Endodermal cell (in vitro differentiated cells): ENCODE measurements around the gene SPRED2. TPM values are rescaled to one million over a fixed set of nuclear protein-coding genes. Genes with fewer than 3 reads are reported as not detected.
A peak's percentile ranks its signal among the peaks of the same experiment; 100 is the strongest.

ENCODE experiments used
- DNase-seq: peaks from one replicate; pipeline ENCODE4 v3.0.0-alpha.2; 2017
- H3K27ac ChIP-seq: 2 replicates; pipeline ENCODE4 v1.5.1; 2013; ENCODE audit warnings: mild to moderate bottlenecking, low read depth, low read length, moderate library complexity
- H3K27me3 ChIP-seq: 2 replicates; pipeline ENCODE4 v1.6.1; 2013; ENCODE audit warnings: mild to moderate bottlenecking, low read length, moderate library complexity; ENCODE audit not compliant: insufficient read depth, control insufficient read depth, poor library complexity, severe bottlenecking
- H3K36me3 ChIP-seq: 2 replicates; pipeline ENCODE4 v1.7.0; 2013; ENCODE audit warnings: mild to moderate bottlenecking, low read length, moderate library complexity; ENCODE audit not compliant: control insufficient read depth, insufficient read depth
- H3K4me1 ChIP-seq: one replicate; pipeline ENCODE4 v1.7.0; 2013; ENCODE audit warnings: low read length; ENCODE audit not compliant: control insufficient read depth, insufficient read depth
- H3K4me3 ChIP-seq: 2 replicates; pipeline ENCODE4 v1.5.1; 2013; ENCODE audit warnings: mild to moderate bottlenecking, low read length, moderate library complexity
- H3K9ac ChIP-seq: 2 replicates; pipeline ENCODE4 v1.6.1; 2013; ENCODE audit warnings: mild to moderate bottlenecking, low read length, moderate library complexity; ENCODE audit not compliant: poor library complexity, severe bottlenecking; ENCODE audit errors: extremely low read depth
- H3K9me3 ChIP-seq: 2 replicates; pipeline ENCODE4 v1.6.1; 2013; ENCODE audit warnings: mild to moderate bottlenecking, low read length, moderate library complexity; ENCODE audit not compliant: control insufficient read depth
- H3K27ac Mint-ChIP-seq: 2 replicates; pipeline ENCODE4 v1.8.0; 2020; ENCODE audit warnings: mixed read lengths
- H3K27me3 Mint-ChIP-seq: 2 replicates; pipeline ENCODE4 v1.8.0; 2021; ENCODE audit warnings: mild to moderate bottlenecking, mixed read lengths; ENCODE audit not compliant: insufficient read depth
- H3K36me3 Mint-ChIP-seq: 2 replicates; pipeline ENCODE4 v1.8.0; 2020; ENCODE audit warnings: low read depth, mixed read lengths
- H3K4me1 Mint-ChIP-seq: 2 replicates; pipeline ENCODE4 v1.8.0; 2020; ENCODE audit warnings: mixed read lengths
- H3K4me3 Mint-ChIP-seq: 2 replicates; pipeline ENCODE4 v1.8.0; 2020; ENCODE audit warnings: mild to moderate bottlenecking, moderate library complexity, mixed read lengths
- H3K9me3 Mint-ChIP-seq: 2 replicates; pipeline ENCODE4 v1.8.0; 2020; ENCODE audit warnings: mild to moderate bottlenecking, mixed read lengths
- CTCF ChIP-seq: fragments of 200-600 bp; sonication (generic); conservative IDR thresholded peaks from 2 replicates; pipeline ENCODE4 v1.5.0; 2021; ENCODE audit warnings: antibody characterized with exemption, mild to moderate bottlenecking
- WGBS, 2 experiments: methylation state at CpG; one replicate each; pipeline versions ENCODE4 v1.1.5 to v1.1.7; 2013; ENCODE audit warnings: missing lambda C conversion rate in 2 of 2, mixed read lengths in 1 of 2; ENCODE audit not compliant: insufficient coverage in 1 of 2, insufficient read length in 1 of 2; 5-methylcytosine and 5-hydroxymethylcytosine counted together
- total RNA-seq, 2 donors: library from RNA; stranded (reverse); fragmentation: NEBNext Ultra II Directional in 1 of 2; extraction: Animal tissue kit (Norgen Biotek cat#: 25700) in 1 of 2; gene quantifications; 2 replicates in 1 of 2; 3 replicates in 1 of 2; pipeline ENCODE4 v1.2.1, GENCODE V29; 2021

Gene SPRED2
- total RNA-seq, 2 donors from 2014 or later = 60.3 to 70.1 TPM

GRCh38 chr2:65464604-65465003 lies 32.2 kb upstream of the SPRED2 start:
- no peaks in the 10 kb centered on the region for H3K9me3 Mint-ChIP-seq
- Histone ChIP-seq H3K9me3 (no peaks in the 10 kb centered on the region), H3K4me3 (no peak overlapping the region), H3K27me3 (peaks cover 3% of the 10 kb centered on the region), H3K27ac (no peak overlapping the region), H3K36me3 (no peaks in the 10 kb centered on the region), H3K4me1 (no peaks in the 10 kb centered on the region), H3K9ac (no peak overlapping the region)
- H3K4me3 Mint-ChIP-seq = no peak overlapping the region
- TF ChIP-seq CTCF = no peak
- 82 to 85% methylated on average over 3 of the region's 3 CpGs for WGBS, 2 experiments
- no peaks in the 10 kb centered on the region for H3K4me1 Mint-ChIP-seq
- peaks cover 16% of the 10 kb centered on the region for H3K27me3 Mint-ChIP-seq
- H3K36me3 Mint-ChIP-seq = no peaks in the 10 kb centered on the region
- H3K27ac Mint-ChIP-seq = no peak overlapping the region
- DNase-seq = no peak

DNA sequence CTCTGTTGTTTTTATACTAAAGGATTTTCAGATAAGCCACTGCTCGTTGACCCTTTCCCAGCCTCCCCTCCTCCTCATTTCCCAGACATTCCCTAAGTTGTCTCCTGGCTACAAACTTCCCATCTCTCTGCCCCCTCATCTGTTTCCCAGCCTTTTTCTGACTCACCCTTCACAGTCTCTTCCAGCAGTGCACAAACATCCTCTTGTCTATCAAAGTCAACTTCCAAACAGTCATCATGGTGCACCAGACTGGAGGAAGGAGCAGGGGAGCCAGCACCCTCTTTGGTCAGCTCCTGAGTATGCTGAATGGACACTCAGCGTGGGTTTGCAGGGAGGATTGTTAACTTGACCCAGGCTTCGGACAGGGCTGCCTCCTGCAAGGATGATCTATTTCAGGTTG lies 26.6 kb upstream of the SPRED2 start:
- Histone ChIP-seq H3K9ac (no peak overlapping the region), H3K27me3 (peaks cover 3% of the 10 kb centered on the region), H3K27ac (no peak overlapping the region), H3K4me1 (no peaks in the 10 kb centered on the region), H3K9me3 (no peaks in the 10 kb centered on the region), H3K4me3 (peak overlapping the region; percentile 33), H3K36me3 (no peaks in the 10 kb centered on the region)
- TF ChIP-seq CTCF = no peak
- H3K9me3 Mint-ChIP-seq = no peaks in the 10 kb centered on the region
- peaks cover 28% of the 10 kb centered on the region for H3K27me3 Mint-ChIP-seq
- H3K4me1 Mint-ChIP-seq = peaks cover 19% of the 10 kb centered on the region
- peak overlapping the region; percentile 14 for H3K4me3 Mint-ChIP-seq
- no peak overlapping the region for H3K27ac Mint-ChIP-seq
- no peaks in the 10 kb centered on the region for H3K36me3 Mint-ChIP-seq
- WGBS, 2 experiments = 10 to 68% methylated on average over 1 to 3 of the region's 3 CpGs
- DNase-seq = no peak

- TF ChIP-seq CTCF = no peak
- H3K4me1 ChIP-seq = no peaks in the 10 kb centered on the region
- H3K36me3 Mint-ChIP-seq = no peaks in the 10 kb centered on the region
- peaks cover 3% of the 10 kb centered on the region for H3K27me3 ChIP-seq
- H3K9me3 ChIP-seq = no peaks in the 10 kb centered on the region
- peaks cover 29% of the 10 kb centered on the region for H3K27me3 Mint-ChIP-seq
- no peak for DNase-seq
- H3K27ac ChIP-seq = no peak overlapping the region
- H3K4me3 Mint-ChIP-seq = no peak overlapping the region
- peaks cover 19% of the 10 kb centered on the region for H3K4me1 Mint-ChIP-seq
- no peaks in the 10 kb centered on the region for H3K36me3 ChIP-seq
- H3K4me3 ChIP-seq = no peak overlapping the region
- H3K9ac ChIP-seq = no peak overlapping the region
- WGBS, 2 experiments = 83 to 87% methylated on average over 1 to 2 of the region's 2 CpGs
- H3K9me3 Mint-ChIP-seq = no peaks in the 10 kb centered on the region
- no peak overlapping the region for H3K27ac Mint-ChIP-seq
Measured at GRCh38 chr2:65456886-65457285, 24.5 kb upstream of the SPRED2 start.
